CD4-positive, alpha-beta T cell treated with Interleukin-21 for 1 hour (primary cell): Measurements from ENCODE around the gene ERI3.
A peak's percentile ranks its signal among the peaks of the same experiment; 100 is the strongest.

Experiments
- DNase-seq: peaks from one replicate; pipeline ENCODE4 v3.0.0-alpha.2; 2020

The ERI3 gene

GRCh38 chr1:44348061-44348485 lies 7.0 kb downstream of the ERI3 start:
- no peak for DNase-seq

- DNase-seq, result no peak
These were observed 7.8 kb downstream of the ERI3 start for GRCh38 chr1:44347280-44347679.

- no peak for DNase-seq
These were observed 8.2 kb downstream of the ERI3 start for GRCh38 chr1:44346878-44347277.

GRCh38 chr1:44346184-44346583 lies 8.9 kb downstream of the ERI3 start:
- no peak for DNase-seq

- DNase-seq, result no peak
These were observed 9.8 kb downstream of the ERI3 start for GRCh38 chr1:44345187-44345775.

- DNase-seq, result no peak
These were observed 15.3 kb downstream of the ERI3 start for GRCh38 chr1:44339731-44340130.

- DNase-seq, result no peak
These were observed 16.9 kb downstream of the ERI3 start for GRCh38 chr1:44338136-44338535.

- DNase-seq, result no peak
These were observed 18.4 kb downstream of the ERI3 start for GRCh38 chr1:44336668-44337067.

GRCh38 chr1:44334968-44335367 lies 20.1 kb downstream of the ERI3 start:
- DNase-seq, result no peak

- no peak for DNase-seq
These were observed 21.7 kb downstream of the ERI3 start for GRCh38 chr1:44333376-44333775.

- DNase-seq, result no peak
These were observed 22.6 kb downstream of the ERI3 start for GRCh38 chr1:44332505-44332904.

- DNase-seq, result no peak
These were observed 24.1 kb downstream of the ERI3 start for GRCh38 chr1:44330935-44331334.

- DNase-seq, result no peak
These were observed 26.2 kb downstream of the ERI3 start for GRCh38 chr1:44328671-44329416.

GRCh38 chr1:44327679-44328491 lies 27.2 kb downstream of the ERI3 start:
- no peak for DNase-seq

- no peak for DNase-seq
These were observed 28.1 kb downstream of the ERI3 start for GRCh38 chr1:44326821-44327465.

GRCh38 chr1:44326024-44326701 lies 28.9 kb downstream of the ERI3 start:
- DNase-seq, result no peak

GRCh38 chr1:44323947-44324346 lies 31.1 kb downstream of the ERI3 start:
- no peak for DNase-seq

- DNase-seq, result no peak
These were observed 32.7 kb downstream of the ERI3 start for GRCh38 chr1:44322367-44322766.

- no peak for DNase-seq
These were observed 33.6 kb downstream of the ERI3 start for GRCh38 chr1:44321466-44321865.

- DNase-seq, result peak; percentile 50
These were observed 36.7 kb downstream of the ERI3 start for GRCh38 chr1:44318097-44319088.

GRCh38 chr1:44316231-44316759 lies 38.8 kb downstream of the ERI3 start:
- no peak for DNase-seq
